HUDEP-2 (cell line): Measurements from ENCODE around the gene GPR35.
A peak's percentile ranks its signal among the peaks of the same experiment; 100 is the strongest.

Source experiments
- DNase-seq, 76 experiments: peaks; one replicate each; lab custom pipeline; 2025; ENCODE audit not compliant: unreplicated experiment in 76 of 76; lab: John Stamatoyannopoulos, UW

GPR35 gene, protein sequence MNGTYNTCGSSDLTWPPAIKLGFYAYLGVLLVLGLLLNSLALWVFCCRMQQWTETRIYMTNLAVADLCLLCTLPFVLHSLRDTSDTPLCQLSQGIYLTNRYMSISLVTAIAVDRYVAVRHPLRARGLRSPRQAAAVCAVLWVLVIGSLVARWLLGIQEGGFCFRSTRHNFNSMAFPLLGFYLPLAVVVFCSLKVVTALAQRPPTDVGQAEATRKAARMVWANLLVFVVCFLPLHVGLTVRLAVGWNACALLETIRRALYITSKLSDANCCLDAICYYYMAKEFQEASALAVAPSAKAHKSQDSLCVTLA

DNA sequence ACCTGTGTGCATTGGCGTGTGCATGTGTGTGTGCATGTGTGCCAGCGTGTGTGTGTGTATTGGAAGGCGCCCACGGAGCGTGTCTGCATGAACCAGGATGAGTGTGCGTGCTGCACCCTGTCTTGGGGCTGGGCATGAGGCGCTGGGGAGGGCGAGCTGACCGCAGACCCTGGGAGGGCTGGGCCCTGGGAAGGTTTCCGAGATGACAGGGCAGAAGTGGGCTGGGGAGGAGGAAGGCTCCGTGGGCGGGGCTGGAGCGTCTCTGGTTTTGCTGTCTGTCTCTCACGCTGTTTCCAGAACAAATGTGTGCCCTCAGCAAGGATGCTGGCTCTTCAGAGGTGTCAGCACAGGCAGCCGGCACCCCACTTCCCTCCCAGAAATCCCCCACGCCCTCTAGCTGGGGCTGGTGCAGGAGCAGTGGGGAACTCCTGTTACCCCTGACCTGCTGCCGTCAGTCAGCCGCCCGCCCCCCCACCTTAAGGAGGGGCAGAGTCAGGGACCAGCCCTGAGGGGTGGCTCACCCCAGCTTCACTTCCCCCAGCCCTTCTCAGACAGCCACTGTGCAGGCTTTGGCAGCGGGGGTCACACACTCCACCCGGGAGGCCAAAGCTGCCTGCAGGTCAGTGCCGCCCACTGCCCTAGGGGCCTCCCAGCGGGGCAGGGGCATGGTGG, at the start of gene GPR35:
Gene GPR35, plus strand, starts transcription at position 531 of the 672 bp plus-strand sequence. CDS start 4,473 bp downstream, outside the sequence.
- peak in 18 of 76 experiments; percentile 3 to 51 (median 21) for DNase-seq

DNA sequence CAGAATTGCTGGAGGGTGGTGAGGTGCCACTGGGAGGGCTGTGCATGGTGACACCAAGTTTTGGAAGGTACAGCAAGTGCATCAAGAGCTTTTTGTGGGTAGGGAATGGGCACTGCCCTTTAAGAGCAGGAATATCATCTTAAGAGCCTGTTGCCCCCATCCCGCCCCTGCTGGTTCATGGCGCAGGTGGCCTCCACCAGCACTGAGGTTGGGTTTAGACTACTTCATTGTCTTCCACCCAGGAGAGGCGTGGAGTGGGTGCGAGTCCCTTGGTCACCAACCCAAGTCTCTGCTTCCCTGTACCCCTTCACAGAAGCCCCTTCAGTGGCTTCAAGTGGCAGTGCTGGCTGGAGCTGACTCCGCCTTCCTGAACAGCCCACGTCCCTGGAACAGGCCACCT, 49.2 kb upstream of the GPR35 start:
- no peak for DNase-seq

DNA sequence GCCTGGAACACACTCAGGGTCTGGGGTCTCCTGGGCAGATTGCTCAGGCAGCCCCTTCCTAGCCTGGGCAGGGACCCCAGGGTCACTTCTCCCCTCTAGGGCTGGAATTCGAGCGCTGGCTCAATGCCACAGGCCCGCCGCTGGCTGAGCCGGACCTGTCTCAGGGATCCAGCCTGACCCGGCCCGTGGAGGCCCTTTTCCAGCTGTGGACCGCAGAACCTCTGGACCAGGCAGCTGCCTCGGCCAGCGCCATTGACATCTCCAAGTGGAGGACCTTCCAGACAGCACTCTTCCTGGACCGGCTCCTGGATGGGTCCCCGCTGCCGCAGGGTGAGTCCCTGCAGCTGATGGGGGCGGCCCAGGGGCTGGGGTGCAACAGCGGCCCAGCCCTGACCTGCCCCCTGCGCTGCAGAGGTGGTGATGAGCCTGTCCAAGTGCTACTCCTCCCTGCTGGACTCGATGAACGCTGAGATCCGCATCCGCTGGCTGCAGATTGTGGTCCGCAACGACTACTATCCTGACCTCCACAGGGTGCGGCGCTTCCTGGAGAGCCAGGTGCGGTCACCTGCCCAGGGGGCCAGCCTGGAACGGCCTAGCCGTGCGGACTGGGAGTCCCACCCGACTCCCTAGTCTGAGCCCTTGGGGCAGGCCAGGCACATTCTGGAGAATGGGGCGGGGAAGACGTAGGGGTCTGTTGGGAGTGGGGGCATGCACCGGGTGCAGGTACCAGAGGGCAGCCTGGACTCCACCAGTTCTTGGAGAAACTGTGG, 48.7 kb upstream of the GPR35 start:
- no peak for DNase-seq

DNA sequence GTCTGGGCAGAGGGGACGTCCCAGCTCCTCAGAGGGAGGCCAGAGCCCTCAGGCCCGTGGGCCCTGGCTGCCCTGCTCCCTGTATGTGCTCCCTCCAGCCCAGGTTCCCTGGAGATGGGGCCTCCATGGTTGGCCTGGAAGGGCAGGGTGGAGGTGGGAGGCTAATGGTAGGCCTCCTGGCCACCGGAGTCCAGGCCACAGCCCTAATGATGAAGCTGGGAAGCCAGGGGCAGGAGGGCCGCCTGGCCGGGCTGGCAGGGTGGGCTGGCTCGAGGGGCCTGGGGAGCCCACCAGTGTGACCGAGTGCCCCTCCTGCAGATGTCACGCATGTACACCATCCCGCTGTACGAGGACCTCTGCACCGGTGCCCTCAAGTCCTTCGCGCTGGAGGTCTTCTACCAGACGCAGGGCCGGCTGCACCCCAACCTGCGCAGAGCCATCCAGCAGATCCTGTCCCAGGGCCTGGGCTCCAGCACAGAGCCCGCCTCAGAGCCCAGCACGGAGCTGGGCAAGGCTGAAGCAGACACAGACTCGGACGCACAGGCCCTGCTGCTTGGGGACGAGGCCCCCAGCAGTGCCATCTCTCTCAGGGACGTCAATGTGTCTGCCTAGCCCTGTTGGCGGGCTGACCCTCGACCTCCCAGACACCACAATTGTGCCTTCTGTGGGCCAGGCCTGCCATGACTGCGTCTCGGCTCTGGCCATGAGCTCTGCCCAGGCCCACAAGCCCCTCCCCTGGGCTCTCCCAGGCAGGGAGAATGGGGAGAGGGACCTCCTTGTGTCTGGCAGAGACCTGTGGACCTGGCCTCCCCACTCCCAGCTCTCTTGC, 47.8 kb upstream of the GPR35 start:
- DNase-seq = no peak

DNA sequence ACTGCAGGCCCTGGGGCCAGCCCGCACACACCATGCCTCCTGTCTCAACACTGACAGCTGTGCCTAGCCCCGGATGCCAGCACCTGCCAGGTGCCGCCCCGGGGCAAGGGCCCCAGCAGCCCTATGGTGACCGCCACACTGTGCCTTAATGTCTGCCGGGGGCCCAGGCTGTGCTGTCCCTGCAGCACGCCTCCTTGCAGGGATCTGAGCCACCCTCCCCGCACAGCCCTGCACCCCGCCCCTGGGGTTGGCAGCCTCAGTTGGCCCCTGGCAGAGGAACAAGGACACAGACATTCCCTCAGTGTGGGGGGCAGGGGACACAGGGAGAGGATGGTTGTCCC, 47.2 kb upstream of the GPR35 start:
- DNase-seq = no peak

DNA sequence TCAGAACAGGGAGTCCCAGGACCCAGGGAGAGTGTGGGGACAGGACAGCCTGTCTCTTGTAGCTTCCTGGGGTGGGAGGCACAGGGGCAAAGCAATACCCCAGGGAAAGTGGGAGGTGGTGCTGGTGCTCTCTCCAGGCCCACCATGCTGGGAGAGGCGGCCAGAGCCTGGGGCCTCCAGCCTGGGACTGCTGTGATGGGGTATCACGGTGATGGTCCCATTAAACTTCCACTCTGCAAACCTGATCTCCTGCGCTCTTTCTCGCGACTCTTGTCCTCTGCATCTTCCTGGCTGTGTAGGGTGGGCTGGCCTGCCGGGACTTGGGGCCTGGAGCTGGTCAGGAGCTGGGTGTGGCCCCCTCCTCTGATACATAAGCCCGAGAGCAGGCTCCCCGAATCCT, 46.8 kb upstream of the GPR35 start:
- DNase-seq = no peak

DNA sequence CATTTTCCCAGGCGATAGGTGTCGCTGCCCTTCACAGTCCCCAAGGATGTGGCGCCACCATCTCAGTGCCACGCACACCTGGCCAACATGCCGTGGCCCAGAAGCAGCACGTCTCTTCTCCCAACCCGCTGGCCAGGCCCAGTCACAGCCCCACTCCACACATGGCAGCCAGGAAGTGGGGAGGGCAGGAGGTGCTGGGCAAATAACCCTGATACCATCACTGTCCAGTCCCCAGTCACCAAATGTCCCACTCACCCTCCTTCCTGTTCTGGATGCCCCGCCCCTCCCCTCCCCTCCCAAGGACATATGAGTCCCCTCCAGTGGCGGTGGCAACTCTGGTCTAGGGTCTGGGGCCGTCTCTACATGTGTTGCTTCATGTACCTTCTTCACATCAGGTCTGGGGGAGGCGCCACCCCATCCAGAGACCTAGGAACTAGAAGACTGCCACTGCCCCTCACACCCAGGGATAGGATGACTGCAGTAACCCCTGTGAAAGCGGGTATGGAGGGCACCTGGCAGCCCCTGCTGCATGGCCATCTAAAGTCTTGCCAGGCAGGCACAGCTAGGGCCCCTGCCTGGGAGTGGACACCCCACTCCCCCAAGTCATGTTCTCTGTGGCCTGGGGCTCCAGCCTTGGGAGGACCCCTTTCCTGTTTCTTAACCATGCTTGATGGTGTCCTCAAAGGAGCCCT, 46.1 kb upstream of the GPR35 start:
- DNase-seq = no peak

DNA sequence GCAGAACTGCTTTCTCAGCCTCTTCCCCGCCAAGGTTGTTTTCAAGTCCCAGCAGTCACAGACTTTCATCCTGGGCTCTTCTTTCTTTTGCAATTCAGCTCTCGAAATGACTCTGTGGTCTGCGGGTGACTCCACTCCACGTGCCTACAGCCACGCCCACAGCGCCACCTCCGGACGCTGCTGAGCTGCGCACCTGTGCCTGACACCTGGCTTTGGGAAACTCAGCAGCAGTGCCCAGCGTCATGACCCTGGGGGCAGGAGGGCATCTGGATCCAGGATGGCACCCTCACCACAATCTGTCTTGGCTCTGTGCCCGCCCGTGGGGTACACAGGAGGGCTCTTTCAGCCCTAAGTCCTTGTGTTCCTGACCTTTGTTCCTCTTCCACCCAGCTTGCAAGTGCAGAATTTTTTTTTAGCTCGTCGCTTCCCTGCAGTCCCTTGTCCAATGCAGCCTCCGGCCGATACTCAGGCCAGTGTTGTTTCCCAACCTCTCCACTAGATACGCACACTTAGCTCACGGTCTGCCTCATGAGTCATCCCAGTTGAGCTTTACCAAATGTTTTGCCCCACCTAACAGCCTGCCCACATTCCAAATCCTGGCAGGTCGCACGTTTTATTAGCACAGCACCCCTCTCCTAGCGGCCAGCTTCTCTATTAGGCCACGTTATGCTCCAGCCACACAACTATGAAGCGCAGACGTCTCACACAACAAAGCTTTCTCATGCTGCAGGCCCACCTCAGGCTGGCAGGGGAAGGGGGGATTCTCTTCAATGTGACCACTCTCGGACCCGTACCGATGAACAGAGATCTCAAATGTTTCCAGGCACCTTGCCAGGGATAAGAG, 45.3 kb upstream of the GPR35 start:
- DNase-seq = no peak

DNA sequence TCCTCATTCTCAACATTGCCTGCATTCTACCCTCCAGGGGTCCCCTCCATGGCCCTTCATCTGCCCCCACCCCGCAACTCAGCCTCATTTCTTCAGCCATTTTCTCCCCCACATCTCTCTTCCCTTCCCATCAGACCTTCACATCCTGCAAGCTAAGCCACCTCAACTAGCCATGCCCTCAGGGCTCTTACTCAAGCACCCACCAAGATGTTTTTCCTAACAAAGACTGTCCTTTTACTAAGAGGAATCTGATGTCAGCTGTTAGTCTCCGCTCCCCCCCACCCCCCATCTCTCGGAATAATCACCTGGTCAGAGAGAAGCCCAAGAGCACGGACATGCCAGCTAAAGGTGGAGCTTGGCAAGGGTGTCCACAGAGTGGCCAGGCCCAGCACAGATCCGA, 43.5 kb upstream of the GPR35 start:
- DNase-seq = no peak

DNA sequence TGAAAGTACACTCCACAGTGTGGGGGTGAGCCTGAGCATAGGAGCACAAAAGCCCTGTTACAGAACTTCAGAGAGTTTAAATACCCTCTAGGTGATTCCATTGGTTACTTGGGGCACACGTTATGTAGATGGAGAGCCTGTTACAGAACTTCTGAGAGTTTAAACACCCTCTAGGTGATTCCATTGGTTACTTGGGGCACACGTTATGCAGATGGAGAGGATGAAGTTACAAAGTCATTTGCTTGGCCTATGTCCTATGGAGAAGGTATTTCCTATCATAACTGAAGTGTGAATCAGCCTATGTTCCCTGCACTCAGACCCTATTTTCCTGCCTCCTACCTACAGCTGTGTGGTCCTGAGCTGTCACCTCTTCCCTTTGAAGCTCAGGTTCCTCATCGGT, 42.5 kb upstream of the GPR35 start:
- no peak for DNase-seq

DNA sequence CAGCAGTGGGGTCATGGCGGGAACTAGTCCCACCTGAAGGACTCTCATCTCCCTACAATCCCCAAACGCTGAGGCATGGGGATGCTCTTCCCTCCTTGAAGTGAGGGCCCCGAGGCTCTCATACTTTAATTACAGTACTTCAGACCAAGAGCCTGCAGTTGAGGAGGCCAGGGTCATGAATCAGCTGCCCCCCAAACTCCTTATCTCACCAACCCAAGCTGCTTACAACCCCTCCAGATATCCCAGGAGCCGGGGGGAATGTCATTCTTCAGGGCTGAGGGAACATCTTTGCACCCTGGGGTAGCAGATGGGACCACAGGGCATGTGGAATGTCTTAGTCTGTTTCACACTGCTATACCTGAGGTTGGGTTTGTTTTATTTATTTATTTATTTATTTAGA, 41.5 kb upstream of the GPR35 start:
- DNase-seq = no peak

DNA sequence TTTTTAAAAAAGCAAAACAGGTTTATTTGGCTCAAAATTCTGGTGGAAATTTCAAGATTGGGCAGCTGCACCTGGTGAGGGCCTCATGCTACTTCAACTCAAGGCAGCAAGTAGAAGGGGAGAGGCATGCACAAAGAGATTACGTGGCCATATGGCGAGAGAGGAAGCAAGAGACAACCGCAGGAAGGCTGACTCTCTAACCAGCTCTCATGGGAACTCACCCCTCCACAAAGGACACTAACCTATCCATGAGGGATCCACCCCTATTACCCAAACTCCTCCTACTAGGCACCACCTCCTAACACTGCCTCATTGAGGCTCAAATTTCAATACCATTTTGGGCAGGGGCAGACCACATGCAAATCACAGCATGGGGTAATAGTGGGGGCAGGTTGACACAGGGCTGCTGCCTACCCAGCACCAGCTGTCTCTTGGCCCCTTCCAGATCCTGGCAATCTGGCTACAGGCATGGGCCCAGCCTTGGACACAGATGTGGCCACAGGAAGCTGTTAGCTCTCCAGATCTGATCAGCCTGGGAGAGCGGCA, 40.7 kb upstream of the GPR35 start:
- DNase-seq = peak in 7 of 76 experiments; percentile 11 to 48 (median 27)

DNA sequence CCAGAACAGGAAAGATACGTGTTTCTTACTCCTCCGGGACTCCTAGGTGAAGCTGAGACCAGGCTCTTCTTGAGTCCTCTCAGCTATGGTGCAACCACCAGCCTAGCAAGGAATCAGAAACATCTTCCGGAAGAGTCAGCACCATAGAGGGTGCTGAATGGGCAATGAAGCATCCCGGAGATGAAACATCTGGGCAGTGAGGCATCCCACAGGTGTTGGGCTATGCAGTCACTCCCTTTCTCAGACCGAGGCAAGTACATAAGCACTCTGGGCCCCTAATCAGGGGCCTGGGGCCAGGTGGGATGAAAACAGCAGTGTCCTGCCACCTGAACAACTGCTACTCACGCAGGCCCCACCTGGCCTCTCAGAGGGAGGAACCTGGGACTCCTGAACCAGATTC, 40.2 kb upstream of the GPR35 start:
- DNase-seq = no peak

DNA sequence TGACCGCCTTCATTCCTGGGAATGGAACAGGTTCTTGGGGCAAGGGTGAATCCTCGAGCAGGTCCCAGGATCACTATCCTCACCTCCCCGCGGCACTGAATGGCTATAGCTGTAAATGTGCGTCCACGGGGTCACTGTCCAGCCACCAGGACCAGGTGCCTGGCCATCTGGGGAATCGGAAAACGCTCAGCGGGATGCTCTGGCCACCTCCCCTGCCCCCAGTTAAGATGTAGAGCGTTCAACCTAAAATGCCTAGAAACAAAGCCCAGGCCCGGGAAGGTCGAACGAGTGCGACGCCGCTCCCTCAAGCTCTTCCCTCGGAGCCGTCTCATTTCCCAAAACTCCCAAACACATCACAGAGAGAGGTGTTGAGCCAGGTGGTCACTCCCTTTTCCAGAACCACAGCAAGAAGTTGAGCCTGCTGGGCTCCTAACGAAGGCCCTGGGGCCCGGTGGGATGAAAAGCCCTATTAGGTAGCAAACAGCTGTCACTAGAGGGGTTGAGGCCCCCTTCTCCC, 39.5 kb upstream of the GPR35 start:
- DNase-seq = no peak

DNA sequence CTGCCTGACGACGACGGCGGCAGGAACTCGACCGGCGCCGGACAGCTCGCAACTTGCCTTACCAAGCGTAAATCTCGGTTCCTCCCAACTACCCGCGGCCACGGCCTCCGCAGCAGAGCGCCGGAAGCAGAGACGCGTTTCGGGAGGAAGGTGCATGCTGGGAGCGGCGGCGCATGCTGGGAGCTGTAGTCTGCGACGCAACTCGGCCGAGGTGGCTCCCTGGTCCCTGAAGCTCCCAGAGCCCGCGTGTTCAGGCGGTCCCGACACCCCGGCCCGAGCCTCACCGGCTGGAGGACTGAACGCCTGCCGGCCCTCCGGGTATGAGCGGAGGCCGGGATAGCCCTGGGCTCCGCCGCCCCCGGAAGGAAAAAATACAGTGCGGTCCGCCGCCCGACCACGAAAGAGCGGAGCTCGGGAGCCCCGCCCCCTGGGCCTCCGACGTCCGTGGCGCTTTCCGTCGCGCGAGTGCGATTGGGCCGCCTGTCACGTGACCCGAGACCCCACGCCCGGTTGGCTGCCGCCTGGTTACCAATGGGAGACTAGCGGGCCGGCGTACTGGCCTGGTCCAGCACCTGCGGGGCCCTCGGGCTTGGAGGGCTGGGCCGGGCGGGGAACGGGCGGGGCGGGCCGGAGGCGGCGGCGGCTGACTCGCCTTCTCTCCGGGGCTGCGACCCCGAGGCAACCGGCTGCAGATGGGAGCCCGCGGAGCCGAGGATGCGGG, 38.9 kb upstream of the GPR35 start, which contains the start of gene CAPN10:
Gene CAPN10, plus strand, starts transcription at position 537 of the 721 bp plus-strand sequence. Its CDS starts 178 bp downstream, at position 715.
- DNase-seq = peak in 75 of 76 experiments; percentile 32 to 96 (median 90)

DNA sequence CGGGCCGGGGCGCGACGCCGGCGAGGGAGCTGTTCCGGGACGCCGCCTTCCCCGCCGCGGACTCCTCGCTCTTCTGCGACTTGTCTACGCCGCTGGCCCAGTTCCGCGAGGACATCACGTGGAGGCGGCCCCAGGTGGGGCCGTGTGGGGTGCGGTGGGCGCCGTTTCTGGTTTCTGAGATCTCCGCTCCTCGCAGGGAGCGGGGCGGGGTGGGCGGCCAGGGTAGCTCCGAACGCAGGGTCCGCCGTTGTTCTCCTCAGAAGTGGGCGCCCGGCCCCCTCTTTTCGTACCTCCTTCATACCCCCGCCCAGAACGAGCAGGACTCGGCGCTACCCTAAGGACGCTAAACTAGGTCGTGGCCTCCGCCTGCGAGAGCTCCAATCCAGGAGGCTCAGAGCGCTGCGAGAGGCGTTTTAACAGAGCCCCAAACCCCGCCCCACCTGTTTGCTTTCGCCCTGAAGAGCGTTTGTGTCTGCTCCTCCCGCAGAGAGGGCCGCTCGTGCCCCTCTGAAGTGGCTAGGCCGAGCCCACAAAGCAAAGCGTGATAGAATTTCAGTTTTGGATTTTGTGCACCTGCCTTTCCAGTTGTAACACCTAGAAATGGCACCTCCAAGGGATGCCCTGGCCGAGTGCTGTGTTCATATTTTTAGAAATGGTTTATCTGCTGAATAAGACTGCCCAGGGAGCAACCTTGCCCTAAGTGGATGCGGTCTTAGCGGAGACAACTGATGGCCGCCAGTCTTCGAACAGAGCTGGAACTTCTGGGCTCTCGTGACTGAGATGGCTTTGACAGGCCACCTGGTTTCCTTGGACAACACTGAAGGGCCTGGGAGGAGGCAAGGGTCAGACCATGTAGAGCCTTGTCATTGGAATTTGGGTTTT, 38.1 kb upstream of the GPR35 start:
- DNase-seq = peak in 24 of 76 experiments; percentile 7 to 52 (median 24)

DNA sequence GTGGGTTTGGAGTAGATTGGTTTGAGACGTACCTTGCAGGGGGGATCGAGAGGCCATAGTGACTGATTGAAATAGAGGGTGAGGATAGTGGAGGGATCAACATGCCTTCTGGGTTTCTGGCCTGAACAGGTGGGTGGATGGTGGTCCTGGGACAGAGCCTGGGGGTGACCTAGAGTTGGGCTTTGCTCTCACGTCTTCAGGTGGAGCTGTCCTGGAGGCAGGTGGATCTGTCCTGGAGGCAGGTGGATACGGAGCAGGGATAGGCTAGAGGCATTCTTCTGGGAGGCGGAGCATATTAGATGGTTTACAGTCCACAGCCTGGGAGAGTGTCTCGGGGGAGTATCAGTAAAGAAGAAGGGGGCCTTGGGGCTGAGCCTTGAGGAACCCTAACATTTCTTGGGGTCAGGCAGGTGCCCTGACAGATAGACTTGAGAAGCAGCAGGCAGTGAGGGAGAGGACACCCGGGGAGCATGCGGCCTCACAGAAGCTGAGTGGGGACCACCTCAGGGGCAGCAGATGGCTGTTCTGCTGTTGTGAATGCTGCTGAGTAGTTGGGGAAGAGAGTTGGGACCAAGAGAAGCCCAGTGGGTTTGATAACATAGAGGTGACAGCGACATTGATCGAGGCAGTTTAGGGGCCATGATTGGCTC, 37.1 kb upstream of the GPR35 start:
- DNase-seq = no peak
